Gastrocnemius medialis (tissue), 4 donors: ENCODE data around the gene ROBO1.

ENCODE experiments used
- CTCF ChIP-seq, 5 experiments: fragments of 450-650 bp in 3 of 5; fragments of 200-600 bp in 2 of 5; sonication (generic) in 2 of 5; IDR thresholded peaks in 4 of 5; conservative IDR thresholded peaks in 1 of 5; 1 replicate in 4 of 5; 2 replicates in 1 of 5; pipeline ENCODE4 v1.5.1; 2016 to 2019; ENCODE audit warnings: antibody characterized with exemption in 5 of 5, mild to moderate bottlenecking in 3 of 5, moderate library complexity in 3 of 5
- POLR2A ChIP-seq, 2 donors: fragments of 450-650 bp; IDR thresholded peaks; one replicate each; pipeline ENCODE4 v1.6.1; 2017; ENCODE audit warnings: antibody characterized with exemption in 2 of 2, mild to moderate bottlenecking in 2 of 2, moderate library complexity in 2 of 2

GRCh38 chr3:79306934-79307570, 460.7 kb downstream of the ROBO1 start:
- TF ChIP-seq POLR2A (IDR thresholded peaks at IDR 0.05) (no peak), CTCF (IDR thresholded peaks at IDR 0.05 in 4 of 5, conservative IDR thresholded peaks at IDR 0.05 in 1 of 5) (no peak)
